GM19023 (cell line): ENCODE measurements around the gene DNASE1L1.

ENCODE experiments used
- ATAC-seq: cut with Tn5 transposase; IDR thresholded peaks from one replicate; pipeline ENCODE4 v1.9.1; 2021; ENCODE audit warnings: mild to moderate bottlenecking, moderate library complexity; ENCODE audit not compliant: unreplicated experiment

The DNASE1L1 gene

GRCh38 chrX:154436983-154437752, 28.1 kb upstream of the DNASE1L1 start, which contains the start of gene GDI1:
Gene GDI1 (plus strand): TSS chrX:154437154. CDS start chrX:154437255, 101 bp downstream.
- no peak for ATAC-seq

GRCh38 chrX:154436374-154436982, 27.4 kb upstream of the DNASE1L1 start:
- no peak for ATAC-seq

GRCh38 chrX:154435171-154435733, 26.2 kb upstream of the DNASE1L1 start:
- ATAC-seq = no peak

GRCh38 chrX:154434394-154435168, 25.5 kb upstream of the DNASE1L1 start:
- no peak for ATAC-seq

- ATAC-seq = no peak
Observed at GRCh38 chrX:154433605-154434004, 24.6 kb upstream of the DNASE1L1 start.

GRCh38 chrX:154432210-154432609, 23.2 kb upstream of the DNASE1L1 start:
- no peak for ATAC-seq

GRCh38 chrX:154431341-154431740, 22.3 kb upstream of the DNASE1L1 start:
- no peak for ATAC-seq

GRCh38 chrX:154430916-154431315, 21.9 kb upstream of the DNASE1L1 start:
- no peak for ATAC-seq

GRCh38 chrX:154430479-154430878, 21.4 kb upstream of the DNASE1L1 start:
- no peak for ATAC-seq

GRCh38 chrX:154429711-154430110, 20.7 kb upstream of the DNASE1L1 start:
- no peak for ATAC-seq

GRCh38 chrX:154428176-154429171, 19.4 kb upstream of the DNASE1L1 start, which contains the start of gene ATP6AP1:
Gene ATP6AP1 (plus strand): TSS chrX:154428677. CDS start chrX:154428693, 16 bp downstream.
- peak; percentile 93 for ATAC-seq

- ATAC-seq = no peak
Observed at GRCh38 chrX:154426916-154427770, 18.1 kb upstream of the DNASE1L1 start.

GRCh38 chrX:154420402-154420756, 11.3 kb upstream of the DNASE1L1 start:
- no peak for ATAC-seq

- ATAC-seq = no peak
Observed at GRCh38 chrX:154419688-154420401, 10.8 kb upstream of the DNASE1L1 start.

GRCh38 chrX:154419189-154419588, 10.1 kb upstream of the DNASE1L1 start:
- no peak for ATAC-seq

GRCh38 chrX:154417157-154417556, 8.1 kb upstream of the DNASE1L1 start:
- no peak for ATAC-seq

- no peak for ATAC-seq
Observed at GRCh38 chrX:154413142-154413541, 4.1 kb upstream of the DNASE1L1 start.

- ATAC-seq = no peak
Observed at GRCh38 chrX:154412468-154412867, 3.4 kb upstream of the DNASE1L1 start.

- ATAC-seq = peak; percentile 79
Observed at GRCh38 chrX:154411981-154412340, 2.9 kb upstream of the DNASE1L1 start.
